Stimulated activated CD8-positive, alpha-beta memory T cell treated with anti-CD3 and anti-CD28 coated beads, Interleukin-12 subunit alpha, Interleukin-12 subunit beta, amount 100 ng/mL, for 4 hours (primary cell): ENCODE results near the gene BTAF1.

Experiments
- DNase-seq: peaks from one replicate; pipeline ENCODE4 v3.0.0-alpha.2; 2020; ENCODE audit warnings: low read depth

Gene BTAF1

DNA sequence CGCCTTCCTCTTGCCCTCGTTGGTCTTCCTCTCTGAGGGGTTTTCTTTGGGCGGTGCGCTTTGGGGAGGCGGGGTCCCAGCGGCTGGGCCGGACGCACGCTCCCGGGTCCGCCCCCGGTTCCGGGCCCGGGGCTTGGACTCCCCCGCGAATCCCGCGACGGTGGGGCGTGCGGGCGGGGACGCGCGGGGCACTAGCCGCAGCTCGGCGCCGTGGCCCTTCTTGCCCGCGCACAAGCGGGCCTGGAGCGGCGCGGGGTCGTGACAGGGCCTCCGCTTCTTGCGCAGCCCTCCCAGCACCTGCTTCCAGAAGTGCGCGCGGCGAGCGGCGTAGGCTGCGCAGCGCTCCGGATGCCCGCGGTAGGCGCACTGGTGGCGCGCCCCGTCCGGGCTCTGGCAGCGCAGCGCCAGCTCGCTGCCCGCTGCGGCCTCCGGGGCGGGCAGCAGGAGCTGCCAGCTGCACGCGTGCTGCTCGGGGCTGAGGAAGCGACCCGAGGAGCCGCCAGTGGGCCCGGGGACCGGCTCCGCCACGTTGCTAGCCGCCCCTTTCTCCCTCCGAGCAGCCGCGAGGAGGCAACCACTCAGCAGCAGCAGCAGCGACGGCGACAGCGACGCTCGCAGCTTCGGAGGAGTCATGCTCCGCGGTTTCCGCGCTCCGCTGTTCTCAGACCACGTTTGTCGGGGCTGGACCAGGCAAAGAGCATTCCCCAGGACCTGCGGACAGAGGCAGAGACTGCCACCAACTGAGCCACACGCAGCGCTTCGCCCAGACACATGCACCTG, 15.0 kb upstream of the BTAF1 start:
- peak; percentile 59 for DNase-seq

- no peak for DNase-seq
Observed at GRCh38 chr10:91909117-91909677, 14.4 kb upstream of the BTAF1 start, which contains the start of gene FGFBP3. Gene FGFBP3, minus strand, starts transcription at chr10:91909486. Its CDS starts 517 bp downstream, at chr10:91908969.

GRCh38 chr10:91910467-91910866, 13.1 kb upstream of the BTAF1 start:
- DNase-seq, result no peak

DNA sequence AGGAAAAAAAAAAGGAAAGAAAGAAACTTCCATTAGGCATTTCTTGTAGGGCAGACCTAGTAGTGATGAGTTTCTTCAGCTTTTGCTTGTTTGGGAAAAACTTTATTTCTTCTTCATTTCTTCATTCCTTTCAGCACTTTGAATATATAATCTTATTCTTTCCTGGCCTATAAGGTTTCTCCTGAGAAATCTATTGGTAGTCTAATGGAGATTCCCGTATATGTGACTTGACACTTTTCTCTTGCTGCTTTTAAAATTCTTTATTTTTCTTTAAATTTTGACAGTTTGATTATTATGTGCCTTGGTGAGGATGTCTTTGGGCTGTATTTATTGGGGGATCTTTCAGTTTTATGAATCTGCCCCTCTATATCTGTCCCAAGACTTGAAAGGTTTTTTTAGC, 3.9 kb upstream of the BTAF1 start:
- no peak for DNase-seq

DNA sequence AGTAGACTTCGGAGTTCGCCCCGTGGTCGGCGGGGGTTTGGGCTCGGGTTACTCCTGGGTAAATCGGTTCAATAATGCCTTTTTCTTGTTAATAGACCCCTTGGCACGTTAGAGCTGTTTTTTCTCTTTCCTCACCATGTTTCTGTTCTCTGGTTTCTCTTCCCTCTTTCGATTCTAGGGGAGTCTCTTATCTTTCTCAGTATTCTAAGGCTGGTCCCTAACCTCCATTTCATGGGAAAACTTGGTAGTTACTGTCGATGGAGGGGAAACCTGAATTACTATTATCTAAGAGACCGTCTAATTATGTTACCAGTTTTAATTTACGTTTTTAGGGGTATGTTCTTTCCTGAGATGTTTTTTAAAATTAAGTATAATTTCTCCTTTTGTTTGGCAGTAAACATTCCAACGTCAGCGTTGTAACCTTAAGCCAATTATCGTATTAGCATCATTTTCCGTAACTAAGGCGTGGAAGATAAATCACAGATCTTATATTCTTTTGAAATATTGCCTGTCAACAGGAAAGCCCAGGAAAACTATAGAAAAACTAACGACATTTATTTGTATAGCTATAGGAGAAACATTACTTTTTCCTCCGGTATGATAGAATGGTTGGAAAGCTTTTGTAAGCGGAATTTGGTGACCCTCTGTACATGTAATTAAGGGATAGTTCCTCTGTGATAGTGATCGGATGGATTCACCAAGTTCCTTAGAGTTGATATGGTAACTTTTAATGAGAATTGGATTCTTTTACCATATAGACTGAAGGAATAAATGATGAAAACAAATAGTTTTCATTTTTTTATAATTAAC, 847 bp downstream of the BTAF1 start:
- no peak for DNase-seq

- no peak for DNase-seq
Observed at GRCh38 chr10:91925022-91925320, 1.4 kb downstream of the BTAF1 start.

- no peak for DNase-seq
Observed at GRCh38 chr10:91930939-91931338, 7.4 kb downstream of the BTAF1 start.

DNA sequence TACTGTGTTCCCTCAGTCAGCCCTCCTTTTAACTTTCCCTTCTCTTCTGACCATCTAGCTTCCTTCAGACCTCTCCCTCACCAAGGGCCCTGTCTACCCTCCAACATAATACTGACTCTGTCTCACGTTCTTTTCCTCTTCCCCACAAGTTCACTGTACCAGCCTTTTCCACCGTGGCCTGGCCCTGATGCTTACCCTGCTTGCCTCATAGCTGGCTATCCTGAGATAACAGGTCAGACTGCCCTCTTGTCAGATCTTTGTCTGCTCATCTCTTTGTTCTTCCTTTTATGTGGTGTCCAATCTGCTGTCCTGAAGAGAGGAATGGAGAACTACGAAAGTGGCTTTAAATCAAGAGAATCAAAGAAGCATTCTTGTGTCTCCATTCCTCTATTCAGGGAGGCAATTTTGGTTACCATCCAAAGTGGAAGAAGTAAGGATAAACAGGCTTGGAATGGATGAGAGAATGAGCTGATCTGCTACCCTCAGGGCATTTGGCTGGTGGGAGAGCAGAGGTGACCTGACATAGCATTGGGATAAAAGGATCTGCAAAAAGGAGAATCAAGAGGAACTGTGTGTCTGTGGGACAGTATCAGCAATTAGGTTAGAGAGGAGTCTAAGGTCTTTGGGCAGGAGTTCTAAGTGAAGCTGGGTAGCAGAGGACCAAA, 8.1 kb downstream of the BTAF1 start:
- no peak for DNase-seq

- no peak for DNase-seq
Observed at GRCh38 chr10:91932737-91933136, 9.2 kb downstream of the BTAF1 start.

DNA sequence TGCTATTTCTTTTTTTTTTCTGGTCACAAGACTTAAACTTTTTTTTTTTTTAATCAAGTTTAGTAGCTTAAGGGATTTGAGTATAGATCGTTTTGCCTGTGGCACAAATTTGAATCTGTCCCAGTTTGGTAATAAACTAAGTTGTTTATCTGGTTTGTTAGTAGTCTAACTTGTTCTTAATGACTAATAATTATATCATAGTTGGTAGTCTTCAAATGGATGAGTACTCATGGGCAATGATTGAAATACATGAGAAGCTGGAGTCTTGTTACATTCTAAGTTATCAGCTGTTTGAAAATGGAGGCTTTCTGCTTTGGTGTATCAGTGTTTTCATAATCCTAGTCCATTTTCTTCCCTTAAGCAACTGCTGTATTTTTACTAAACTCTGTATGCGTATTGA, 12.3 kb downstream of the BTAF1 start:
- DNase-seq, result no peak

GRCh38 chr10:91939653-91940052, 16.1 kb downstream of the BTAF1 start:
- DNase-seq, result no peak

GRCh38 chr10:91941426-91941825, 17.9 kb downstream of the BTAF1 start:
- DNase-seq, result no peak

DNA sequence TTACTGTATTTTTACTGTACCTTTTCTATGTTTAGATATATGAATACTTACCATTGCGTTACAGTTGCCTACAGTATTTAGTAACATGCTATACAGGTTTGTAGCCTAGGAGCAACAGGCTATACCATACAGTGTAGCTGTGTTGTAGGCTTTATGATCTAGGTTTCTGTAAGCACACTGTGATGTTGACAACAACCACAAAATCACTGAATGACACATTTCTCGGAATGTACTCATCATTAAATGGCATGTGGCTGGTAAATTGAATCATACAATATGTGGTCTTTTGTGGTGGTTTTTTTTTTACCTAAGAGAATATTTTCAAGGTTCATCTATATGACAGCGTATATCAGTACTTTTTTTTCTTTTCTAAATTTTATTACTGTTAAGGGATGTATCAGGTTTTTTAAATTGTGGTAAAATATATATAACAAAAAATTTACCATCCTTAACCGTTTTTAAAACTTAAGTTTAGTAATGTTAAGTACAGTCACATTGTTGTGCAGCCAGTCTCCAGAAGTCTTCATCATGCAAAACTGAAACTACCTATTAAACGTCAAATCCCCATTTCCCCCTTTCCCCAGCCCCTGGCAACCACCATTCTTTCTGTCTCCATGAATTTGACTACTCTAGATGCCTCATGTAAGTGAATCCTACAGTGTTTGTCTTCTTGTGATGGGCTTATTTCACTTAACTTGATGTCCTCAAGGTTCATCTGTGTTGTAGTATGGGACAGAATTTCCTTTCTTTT, 21.5 kb downstream of the BTAF1 start:
- no peak for DNase-seq

GRCh38 chr10:91953600-91954160, 30.1 kb downstream of the BTAF1 start:
- no peak for DNase-seq

GRCh38 chr10:91955114-91955513, 31.5 kb downstream of the BTAF1 start:
- DNase-seq, result no peak

- no peak for DNase-seq
Observed at GRCh38 chr10:91957091-91957490, 33.5 kb downstream of the BTAF1 start.

DNA sequence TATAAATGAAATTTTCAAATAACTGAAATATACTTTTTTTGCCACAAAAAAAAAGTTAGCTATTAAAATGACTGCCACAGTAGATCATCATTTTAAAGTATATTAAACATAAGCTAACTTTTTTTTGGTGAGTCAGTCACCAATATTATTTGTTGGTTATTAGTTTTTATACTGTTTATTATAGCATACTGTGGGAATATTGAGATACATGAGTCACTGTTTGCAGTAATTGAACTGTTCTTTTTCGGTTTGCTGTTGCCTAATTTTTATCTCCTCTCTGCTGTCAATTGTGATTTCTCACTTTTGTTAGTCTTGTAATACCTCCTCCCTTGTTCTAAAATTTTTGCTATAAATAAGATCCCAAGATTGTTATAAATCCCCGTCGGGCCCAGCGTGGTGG, 45.7 kb downstream of the BTAF1 start:
- DNase-seq, result no peak

- no peak for DNase-seq
Observed at GRCh38 chr10:91974960-91975359, 51.4 kb downstream of the BTAF1 start.

- DNase-seq, result no peak
Observed at GRCh38 chr10:91975438-91975837, 51.9 kb downstream of the BTAF1 start.

DNA sequence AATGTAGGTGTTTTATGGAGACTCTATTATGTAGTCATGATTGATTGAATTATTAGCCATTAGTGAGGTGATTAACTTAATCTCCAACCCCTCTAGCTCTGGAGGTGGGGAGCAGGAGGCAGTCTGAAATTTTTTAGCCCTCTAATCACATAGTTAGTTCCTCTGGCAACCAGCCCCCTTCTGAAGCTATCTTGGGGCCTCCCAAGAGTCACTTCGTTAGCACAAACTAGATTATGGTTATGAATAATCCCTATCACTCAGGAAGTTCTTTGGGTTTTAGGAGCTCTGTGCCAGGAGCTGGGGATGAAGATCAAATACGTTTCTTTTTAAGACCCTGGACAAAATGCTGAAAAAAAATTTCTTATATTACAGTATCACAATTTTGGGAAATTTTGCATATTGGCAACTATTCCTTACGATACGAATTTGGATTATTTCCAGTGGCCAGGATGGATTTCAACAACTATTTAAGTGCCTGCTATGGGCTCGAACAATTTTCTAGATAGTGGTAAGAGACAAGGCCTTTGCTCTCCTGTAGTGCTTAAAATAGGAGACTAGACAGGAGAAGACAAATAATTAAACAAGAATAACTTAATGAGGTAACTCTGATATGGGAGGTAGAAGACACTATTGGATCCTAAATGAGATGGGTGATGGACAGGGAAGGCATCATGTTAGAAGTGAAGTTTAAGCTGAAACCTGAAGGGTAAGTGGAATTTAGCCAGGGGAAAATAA, 52.9 kb downstream of the BTAF1 start:
- DNase-seq, result no peak

GRCh38 chr10:91977491-91977890, 53.9 kb downstream of the BTAF1 start:
- DNase-seq, result no peak
